Measurements from ENCODE around the gene GPC6.

GPC6 gene

DNA sequence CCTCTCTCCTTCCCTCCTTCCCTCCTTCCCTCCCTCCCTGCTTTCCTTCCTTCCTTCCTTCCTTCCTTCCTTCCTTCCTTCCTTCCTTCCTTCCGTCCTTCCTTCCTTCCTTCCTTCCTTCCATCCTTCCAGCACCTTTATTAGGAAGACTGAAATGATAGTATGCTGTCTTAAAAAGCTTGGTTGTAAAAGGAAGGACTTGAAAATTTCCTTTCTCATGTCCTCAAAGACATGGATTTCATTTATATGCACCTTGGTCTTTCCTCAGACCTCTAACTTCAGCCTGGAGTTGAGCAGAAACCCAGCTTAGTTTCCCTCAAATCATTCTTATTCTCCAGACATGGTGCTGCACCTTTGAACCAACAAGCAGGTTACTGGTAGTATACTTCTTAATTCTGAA lies 141.7 kb downstream of the GPC6 start:
- H3F3A ChIP-seq (ENCODE audit: insufficient read depth, low read length): no peaks in the 10 kb centered on the region
- no peaks in the 10 kb centered on the region for H3K27me3 ChIP-seq (replicated peaks; ENCODE audit: insufficient read depth, low read length)
- no peaks in the 10 kb centered on the region for H3K9me3 ChIP-seq (replicated peaks; ENCODE audit: insufficient read depth, low read length)
- H3K36me3 ChIP-seq (replicated peaks; ENCODE audit: insufficient read depth, low read length): no peaks in the 10 kb centered on the region
- no peak overlapping the region for H3K4me2 ChIP-seq (ENCODE audit: low read depth, low read length)
- no peak for DNase-seq
- no peak overlapping the region for H2AFZ ChIP-seq (ENCODE audit: low read length)
- H3K9ac ChIP-seq (ENCODE audit: low read length): no peak overlapping the region
- H3K4me3 ChIP-seq (ENCODE audit: low read length): no peak overlapping the region
- H3K4me1 ChIP-seq (ENCODE audit: low read length): no peaks in the 10 kb centered on the region
- TF ChIP-seq EZH2 (optimal IDR thresholded peaks at IDR 0.05; ENCODE audit: low read depth, low read length): no peak
- TF ChIP-seq EZH2phosphoT487 (IDR thresholded peaks at IDR 0.05; ENCODE audit: low read length): no peak
- TF ChIP-seq, protein P1, sequence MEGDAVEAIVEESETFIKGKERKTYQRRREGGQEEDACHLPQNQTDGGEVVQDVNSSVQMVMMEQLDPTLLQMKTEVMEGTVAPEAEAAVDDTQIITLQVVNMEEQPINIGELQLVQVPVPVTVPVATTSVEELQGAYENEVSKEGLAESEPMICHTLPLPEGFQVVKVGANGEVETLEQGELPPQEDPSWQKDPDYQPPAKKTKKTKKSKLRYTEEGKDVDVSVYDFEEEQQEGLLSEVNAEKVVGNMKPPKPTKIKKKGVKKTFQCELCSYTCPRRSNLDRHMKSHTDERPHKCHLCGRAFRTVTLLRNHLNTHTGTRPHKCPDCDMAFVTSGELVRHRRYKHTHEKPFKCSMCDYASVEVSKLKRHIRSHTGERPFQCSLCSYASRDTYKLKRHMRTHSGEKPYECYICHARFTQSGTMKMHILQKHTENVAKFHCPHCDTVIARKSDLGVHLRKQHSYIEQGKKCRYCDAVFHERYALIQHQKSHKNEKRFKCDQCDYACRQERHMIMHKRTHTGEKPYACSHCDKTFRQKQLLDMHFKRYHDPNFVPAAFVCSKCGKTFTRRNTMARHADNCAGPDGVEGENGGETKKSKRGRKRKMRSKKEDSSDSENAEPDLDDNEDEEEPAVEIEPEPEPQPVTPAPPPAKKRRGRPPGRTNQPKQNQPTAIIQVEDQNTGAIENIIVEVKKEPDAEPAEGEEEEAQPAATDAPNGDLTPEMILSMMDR (IDR thresholded peaks at IDR 0.05; ENCODE audit: low read length): no peak
- no peaks in the 10 kb centered on the region for H3K9me2 ChIP-seq (replicated peaks; ENCODE audit: insufficient read depth, low read length)
- no peaks in the 10 kb centered on the region for H3K79me2 ChIP-seq (ENCODE audit: low read length)
- H4K20me1 ChIP-seq (ENCODE audit: insufficient read depth, low read length): no peaks in the 10 kb centered on the region
- H3K27ac ChIP-seq (ENCODE audit: low read length): no peak overlapping the region

DNA sequence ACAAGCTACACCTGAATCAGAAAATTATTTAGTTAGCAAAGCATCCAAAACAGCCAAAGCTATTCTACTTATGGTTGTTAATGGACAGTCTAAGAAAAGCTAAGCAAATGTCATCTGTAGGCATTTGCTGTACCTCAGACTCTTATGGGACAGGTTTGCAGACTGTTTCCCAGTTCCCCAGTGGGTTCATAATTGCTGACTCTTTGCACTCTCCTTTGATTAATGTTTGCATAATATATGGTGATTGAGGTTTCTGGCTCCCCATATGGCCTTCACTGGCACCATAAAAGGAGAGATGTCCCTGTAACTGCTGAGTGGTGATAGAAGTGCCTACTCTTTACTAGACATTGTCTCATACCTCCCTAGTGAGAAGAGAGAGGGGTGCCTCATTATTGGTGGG lies 142.1 kb downstream of the GPC6 start:
- no peak for DNase-seq
- H3K36me3 ChIP-seq (replicated peaks; ENCODE audit: insufficient read depth, low read length): no peaks in the 10 kb centered on the region
- no peak overlapping the region for H2AFZ ChIP-seq (ENCODE audit: low read length)
- no peaks in the 10 kb centered on the region for H3K9me2 ChIP-seq (replicated peaks; ENCODE audit: insufficient read depth, low read length)
- H3K4me1 ChIP-seq (ENCODE audit: low read length): no peaks in the 10 kb centered on the region
- no peaks in the 10 kb centered on the region for H4K20me1 ChIP-seq (ENCODE audit: insufficient read depth, low read length)
- H3K79me2 ChIP-seq (ENCODE audit: low read length): no peaks in the 10 kb centered on the region
- no peak overlapping the region for H3K4me2 ChIP-seq (ENCODE audit: low read depth, low read length)
- no peaks in the 10 kb centered on the region for H3K9me3 ChIP-seq (replicated peaks; ENCODE audit: insufficient read depth, low read length)
- H3K4me3 ChIP-seq (ENCODE audit: low read length): no peak overlapping the region
- no peak overlapping the region for H3K9ac ChIP-seq (ENCODE audit: low read length)
- TF ChIP-seq EZH2 (optimal IDR thresholded peaks at IDR 0.05; ENCODE audit: low read depth, low read length): no peak
- TF ChIP-seq, protein P1 (IDR thresholded peaks at IDR 0.05; ENCODE audit: low read length): no peak
- no peak for TF ChIP-seq EZH2phosphoT487 (IDR thresholded peaks at IDR 0.05; ENCODE audit: low read length)
- H3K27ac ChIP-seq (ENCODE audit: low read length): no peak overlapping the region
- no peaks in the 10 kb centered on the region for H3K27me3 ChIP-seq (replicated peaks; ENCODE audit: insufficient read depth, low read length)
- no peaks in the 10 kb centered on the region for H3F3A ChIP-seq (ENCODE audit: insufficient read depth, low read length)

DNA sequence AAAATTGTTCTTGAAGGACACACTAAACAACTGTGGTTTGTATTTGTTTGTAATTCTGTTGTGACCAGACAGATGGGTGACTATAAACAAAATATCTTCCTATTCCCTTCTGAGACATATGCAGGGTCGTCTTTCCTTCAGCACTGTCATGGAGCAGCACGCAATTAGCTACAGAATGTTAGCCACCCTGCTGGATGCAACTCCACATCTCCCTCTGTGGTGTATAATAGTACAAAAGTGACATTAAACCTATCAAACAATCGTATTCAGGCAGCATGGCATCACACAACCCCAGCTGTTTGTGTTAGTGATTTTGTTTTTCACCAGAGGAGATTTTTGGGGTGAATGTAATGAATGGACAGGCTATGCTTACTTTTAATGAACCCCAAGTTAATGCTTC lies 146.2 kb downstream of the GPC6 start:
- no peaks in the 10 kb centered on the region for H4K20me1 ChIP-seq (ENCODE audit: insufficient read depth, low read length)
- no peaks in the 10 kb centered on the region for H3K9me2 ChIP-seq (replicated peaks; ENCODE audit: insufficient read depth, low read length)
- no peak overlapping the region for H3K4me3 ChIP-seq (ENCODE audit: low read length)
- DNase-seq: no peak
- H3K27ac ChIP-seq (ENCODE audit: low read length): no peak overlapping the region
- H2AFZ ChIP-seq (ENCODE audit: low read length): no peak overlapping the region
- H3K4me1 ChIP-seq (ENCODE audit: low read length): no peaks in the 10 kb centered on the region
- no peak overlapping the region for H3K9ac ChIP-seq (ENCODE audit: low read length)
- H3K36me3 ChIP-seq (replicated peaks; ENCODE audit: insufficient read depth, low read length): no peaks in the 10 kb centered on the region
- H3K79me2 ChIP-seq (ENCODE audit: low read length): no peaks in the 10 kb centered on the region
- no peaks in the 10 kb centered on the region for H3F3A ChIP-seq (ENCODE audit: insufficient read depth, low read length)
- no peaks in the 10 kb centered on the region for H3K9me3 ChIP-seq (replicated peaks; ENCODE audit: insufficient read depth, low read length)
- TF ChIP-seq, protein P1 (IDR thresholded peaks at IDR 0.05; ENCODE audit: low read length): no peak
- TF ChIP-seq EZH2 (optimal IDR thresholded peaks at IDR 0.05; ENCODE audit: low read depth, low read length) (no peak), EZH2phosphoT487 (IDR thresholded peaks at IDR 0.05; ENCODE audit: low read length) (no peak)
- H3K4me2 ChIP-seq (ENCODE audit: low read depth, low read length): no peak overlapping the region
- H3K27me3 ChIP-seq (replicated peaks; ENCODE audit: insufficient read depth, low read length): no peaks in the 10 kb centered on the region
